Posterior cingulate gyrus (tissue), 11 donors: Measurements from ENCODE around the gene CNOT8.
"Not testable (repeated sequence)": the region's sequence is repeated elsewhere in the genome, so short reads cannot be mapped to it uniquely, and the experiment has no call there.

Source experiments
- DNase-seq, 10 donors: peaks; one replicate each; pipeline versions ENCODE4 v3.0.0 to v3.0.0-alpha.2; 2020 to 2021; ENCODE audit warnings: mixed read lengths in 3 of 10
- intact Hi-C: fragments of 100-400 bp; cut with DNase I; formaldehyde crosslinking; loops from one replicate; pipeline ENCODE4 v1.15.1; 2023

Gene CNOT8

DNA sequence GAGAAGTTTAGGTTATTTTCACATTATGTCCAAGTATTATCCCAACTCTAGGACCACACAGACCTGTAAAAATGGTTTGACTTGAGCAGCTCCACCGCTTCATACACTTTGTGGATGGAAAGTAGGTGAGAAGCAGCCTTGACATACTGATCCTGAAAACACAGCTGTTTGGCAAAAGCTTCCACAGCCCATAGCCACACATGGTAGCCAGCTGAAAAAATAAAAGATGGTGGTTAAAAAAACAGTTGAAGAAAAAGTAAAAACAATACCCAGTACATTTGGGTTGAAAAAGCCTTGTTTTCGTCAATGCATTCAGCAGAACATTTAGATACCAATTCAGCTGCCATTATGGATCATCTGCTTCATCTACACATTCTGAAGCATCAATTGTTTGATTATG lies 42.8 kb downstream of the CNOT8 start:
- intact Hi-C loops = no loop called here
- no peak for DNase-seq

DNA sequence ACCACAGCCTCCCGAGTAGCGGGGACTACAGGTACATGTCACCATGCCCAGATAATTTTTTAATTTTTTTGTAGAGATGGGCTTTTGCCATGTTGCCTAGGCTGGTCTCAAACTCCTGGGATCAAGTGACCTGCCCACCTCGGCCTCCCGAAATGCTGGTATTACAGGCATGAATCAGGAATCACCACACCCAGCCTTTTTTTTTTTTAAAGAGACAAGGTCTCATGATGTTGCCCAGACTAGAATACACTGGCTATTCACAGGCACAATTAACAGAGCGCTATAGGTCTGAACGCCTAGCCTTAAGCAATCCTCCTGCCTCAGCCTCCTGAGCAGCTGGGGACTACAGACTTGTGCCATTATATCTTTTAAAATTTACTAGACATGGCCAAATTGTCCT lies 43.5 kb downstream of the CNOT8 start:
- DNase-seq = no peak
- intact Hi-C loops = no loop called here

DNA sequence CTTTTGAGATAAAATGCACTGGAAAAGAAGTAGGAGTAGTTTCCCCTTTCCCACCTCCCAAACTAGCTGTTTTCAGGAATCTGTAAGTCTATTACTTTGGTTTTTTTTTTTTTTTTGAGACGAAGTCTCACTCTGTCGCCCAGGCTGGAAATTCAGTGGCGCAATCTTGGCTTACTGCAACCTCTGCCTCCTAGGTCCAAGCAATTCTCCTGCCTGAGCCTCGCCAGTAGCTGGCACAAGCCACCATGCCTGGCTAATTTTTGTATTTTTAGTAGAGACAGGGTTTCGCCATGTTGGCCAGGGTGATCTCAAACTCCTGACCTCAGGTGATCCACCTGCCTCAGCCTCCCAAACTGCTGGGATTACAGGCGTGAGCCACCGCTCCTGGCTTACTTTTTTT lies 47.2 kb downstream of the CNOT8 start:
- DNase-seq, intact Hi-C loops: not testable (repeated sequence)

GRCh38 chr5:154916874-154917273 lies 58.4 kb downstream of the CNOT8 start:
- intact Hi-C loops = no loop called here
- no peak for DNase-seq

GRCh38 chr5:154917757-154918156 lies 59.3 kb downstream of the CNOT8 start:
- no peak for DNase-seq
- intact Hi-C loops = no loop called here

GRCh38 chr5:154923441-154924430 lies 65.3 kb downstream of the CNOT8 start:
- DNase-seq = no peak
- intact Hi-C loops = no loop called here
